SK-N-SH (cell line): ENCODE results near the gene NTN1. TPM values are rescaled to one million over a fixed set of nuclear protein-coding genes. Genes with fewer than 3 reads are reported as not detected.

Experiments
- CTCF ChIA-PET: fragments of 300-600, 350-600 bp; formaldehyde crosslinking; extraction: SDS; loops from one replicate; lab custom pipeline; 2021; lab: Yijun Ruan, JAX
- POLR2A ChIA-PET: fragments of 350-600 bp; sonication (Branson Sonifier 250); formaldehyde crosslinking; extraction: SDS; loops from one replicate; lab custom pipeline; 2020; ENCODE audit warnings: antibody characterized with exemption, inconsistent platforms; lab: Yijun Ruan, JAX
- DNase-seq: peaks from one replicate; pipeline ENCODE4 v3.0.0; 2012
- H2AFZ ChIP-seq: fragments of 200-600 bp; sonication (generic); 2 replicates; pipeline ENCODE4 v1.8.1; 2016; ENCODE audit warnings: antibody characterized with exemption, mild to moderate bottlenecking, low read depth
- H3F3A ChIP-seq: fragments of 200-600 bp; sonication (generic); replicated peaks from 2 replicates; pipeline ENCODE3; 2016; ENCODE audit warnings: antibody characterized with exemption, mild to moderate bottlenecking; ENCODE audit not compliant: insufficient read depth
- H3K27ac ChIP-seq, 2 experiments: fragments of 200-500 bp in 1 of 2; fragments of 200-600 bp in 1 of 2; sonication (Bioruptor generic) in 1 of 2; sonication (generic), shearing (Covaris generic) in 1 of 2; 2 replicates each; pipeline versions ENCODE4 v1.5.1 to v1.6.1; 2014 to 2016; ENCODE audit warnings: low read depth in 2 of 2, inconsistent platforms in 1 of 2, low read length in 1 of 2, mild to moderate bottlenecking in 1 of 2, mixed read lengths in 1 of 2
- H3K27me3 ChIP-seq: fragments of 200-600 bp; sonication (generic), shearing (Covaris generic); 2 replicates; pipeline ENCODE4 v1.6.1; 2016; ENCODE audit warnings: mixed run types; ENCODE audit not compliant: insufficient read depth
- H3K36me3 ChIP-seq, 2 experiments: fragments of 200-500 bp in 1 of 2; fragments of 200-600 bp in 1 of 2; sonication (Bioruptor generic) in 1 of 2; sonication (generic) in 1 of 2; replicated peaks in 1 of 2; 2 replicates each; pipeline versions ENCODE3 to v1.5.1; 2014 to 2016; ENCODE audit warnings: low read length in 1 of 2, mild to moderate bottlenecking in 1 of 2; ENCODE audit not compliant: insufficient read depth in 2 of 2, control insufficient read depth in 1 of 2
- H3K4me1 ChIP-seq, 2 experiments: fragments of 200-500 bp in 1 of 2; fragments of 200-600 bp in 1 of 2; sonication (Bioruptor generic) in 1 of 2; sonication (generic), shearing (Covaris generic) in 1 of 2; 2 replicates each; pipeline versions ENCODE4 v1.5.1 to v1.6.1; 2014 to 2016; ENCODE audit warnings: low read depth in 1 of 2, low read length in 1 of 2, mixed run types in 1 of 2; ENCODE audit not compliant: insufficient read depth in 2 of 2, control insufficient read depth in 1 of 2
- H3K4me2 ChIP-seq: fragments of 200-600 bp; sonication (generic), shearing (Covaris generic); 2 replicates; pipeline ENCODE4 v1.6.1; 2017; ENCODE audit warnings: mixed run types
- H3K4me3 ChIP-seq, 2 experiments: fragments of 200-500 bp in 1 of 2; fragments of 200-600 bp in 1 of 2; sonication (Bioruptor generic) in 1 of 2; sonication (generic), shearing (Covaris generic) in 1 of 2; 2 replicates each; pipeline versions ENCODE4 v1.5.1 to v1.8.1; 2014 to 2016; ENCODE audit warnings: low read depth in 2 of 2, inconsistent platforms in 1 of 2, low read length in 1 of 2, mild to moderate bottlenecking in 1 of 2, mixed read lengths in 1 of 2, moderate library complexity in 1 of 2
- H3K79me2 ChIP-seq: fragments of 200-600 bp; sonication (generic); 2 replicates; pipeline ENCODE4 v1.8.1; 2017; ENCODE audit warnings: mild to moderate bottlenecking; ENCODE audit not compliant: insufficient read depth
- H3K9ac ChIP-seq: fragments of 200-600 bp; sonication (generic); 2 replicates; pipeline ENCODE4 v1.6.1; 2017; ENCODE audit warnings: mixed run types
- H3K9me2 ChIP-seq: fragments of 200-600 bp; sonication (generic); 2 replicates; pipeline ENCODE4 v1.6.1; 2017; ENCODE audit warnings: mixed run types
- H3K9me3 ChIP-seq: fragments of 200-600 bp; sonication (generic); 2 replicates; pipeline ENCODE4 v1.6.1; 2017; ENCODE audit warnings: mixed run types, mild to moderate bottlenecking, moderate library complexity
- H4K20me1 ChIP-seq: fragments of 200-600 bp; sonication (generic); 2 replicates; pipeline ENCODE4 v1.6.1; 2017; ENCODE audit warnings: mild to moderate bottlenecking, mixed run types; ENCODE audit not compliant: insufficient read depth
- ELF1 ChIP-seq: IDR thresholded peaks from 2 replicates; pipeline ENCODE4 v1.4.0; 2012
- EZH2phosphoT487 ChIP-seq: fragments of 200-600 bp; sonication (generic); IDR thresholded peaks from 2 replicates; pipeline ENCODE4 v1.6.1; 2017; ENCODE audit warnings: low read depth, mixed run types, mild to moderate bottlenecking, antibody characterized with exemption, moderate library complexity, borderline replicate concordance
- JUND ChIP-seq: IDR thresholded peaks from 2 replicates; pipeline ENCODE4 v1.4.0; 2012
- NFIC ChIP-seq: IDR thresholded peaks from 2 replicates; pipeline ENCODE4 v1.4.0; 2012; ENCODE audit warnings: borderline replicate concordance
- POLR2AphosphoS5 ChIP-seq: IDR thresholded peaks from 2 replicates; pipeline ENCODE4 v1.6.1; 2012; ENCODE audit warnings: low read depth, low read length
- RAD21 ChIP-seq: IDR thresholded peaks from 2 replicates; pipeline ENCODE4 v1.6.1; 2012; ENCODE audit warnings: mild to moderate bottlenecking, low read length
- SMC3 ChIP-seq: IDR thresholded peaks from 2 replicates; pipeline ENCODE4 v1.6.1; 2012; ENCODE audit warnings: low read depth, low read length, improper control_type of control experiment
- TAF1 ChIP-seq: IDR thresholded peaks from 2 replicates; pipeline ENCODE4 v1.6.1; 2012; ENCODE audit warnings: low read depth, mild to moderate bottlenecking, low read length, moderate library complexity, borderline replicate concordance
- TCF12 ChIP-seq: IDR thresholded peaks from 2 replicates; pipeline ENCODE4 v1.4.0; 2012
- WGBS: methylation state at CpG from one replicate; pipeline ENCODE4 v1.1.6; 2017; ENCODE audit warnings: low lambda C conversion rate; 5-methylcytosine and 5-hydroxymethylcytosine counted together
- polyA plus RNA-seq, 3 experiments: library from polyadenylated mRNA; depleted of rRNA; stranded (reverse); fragments of >200 nt; gene quantifications; 2 replicates each; pipeline ENCODE4 v1.2.3, GENCODE V29; 2012
- TF ChIP-seq, protein P1 (sequence below): IDR thresholded peaks from 2 replicates; pipeline ENCODE4; 2012
- TF ChIP-seq, protein P2 (sequence below): fragments of 150-350 bp; IDR thresholded peaks from 2 replicates; pipeline ENCODE4 v1.6.1; 2016; ENCODE audit warnings: mild to moderate bottlenecking, low read depth, low read length
- TF ChIP-seq, protein P3 (sequence below): IDR thresholded peaks from 2 replicates; pipeline ENCODE4 v1.4.0; 2012; ENCODE audit warnings: low read depth, borderline replicate concordance

Gene NTN1
- polyA plus RNA-seq, 1 of the 3 experiments (the other 2 are of a cell fraction): 0.05 TPM

DNA sequence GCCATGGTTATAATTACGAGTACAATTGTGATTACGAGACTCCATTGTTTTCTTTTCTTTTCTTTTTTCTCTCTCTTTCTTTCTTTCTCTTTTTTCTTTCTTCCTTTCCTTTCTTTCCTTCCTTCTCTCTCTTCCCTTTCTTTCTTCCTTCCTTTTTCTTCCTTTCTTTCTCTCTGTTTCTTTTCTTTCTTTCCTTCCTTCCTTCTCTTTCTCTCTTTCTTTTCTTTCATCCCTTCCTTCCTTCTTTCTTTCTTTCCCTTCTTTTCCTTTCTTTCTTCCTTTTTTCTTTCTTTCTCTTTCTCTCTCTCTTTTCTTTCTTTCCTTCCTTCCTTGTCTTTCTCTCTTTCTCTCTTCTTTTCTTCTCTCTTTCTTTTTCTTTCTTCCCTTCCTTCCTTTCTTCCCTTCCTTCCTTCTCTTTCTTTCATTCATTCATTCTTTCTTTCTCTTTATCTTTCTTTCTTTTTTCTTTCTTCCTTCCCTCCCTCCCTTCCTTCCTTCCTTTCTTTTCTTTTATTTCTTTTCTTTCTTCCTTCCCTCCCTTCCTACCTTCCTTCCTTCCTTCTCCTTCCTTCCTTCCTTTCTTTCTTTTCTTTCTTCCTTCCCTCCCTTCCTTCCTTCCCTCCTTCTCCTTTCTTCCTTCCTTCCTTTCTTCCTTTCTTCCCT lies 14.1 kb upstream of the NTN1 start:
- no peaks in the 10 kb centered on the region for H3K36me3 ChIP-seq
- no peaks in the 10 kb centered on the region for H3K79me2 ChIP-seq
- H3K9ac ChIP-seq: no peak overlapping the region
- peaks cover 40% of the 10 kb centered on the region for H3K27me3 ChIP-seq
- no peaks in the 10 kb centered on the region for H3K4me1 ChIP-seq
- no peaks in the 10 kb centered on the region for H3K9me2 ChIP-seq
- H3K9me3 ChIP-seq: no peaks in the 10 kb centered on the region
- ChIA-PET CTCF (interaction anchor here (0.7 kb wide), 1 partner anchor 9 kb away, joined by 3 read pairs; no protein-coding TSS in a partner anchor), POLR2A (no interaction called here)
- 66% methylated on average over 2 of the region's 2 CpGs for WGBS
- H3F3A ChIP-seq: no peaks in the 10 kb centered on the region
- H3K4me3 ChIP-seq: no peak overlapping the region
- H2AFZ ChIP-seq: no peak overlapping the region
- H4K20me1 ChIP-seq: no peaks in the 10 kb centered on the region
- no peak for DNase-seq
- H3K27ac ChIP-seq: no peak overlapping the region
- H3K4me2 ChIP-seq: no peak overlapping the region
- TF ChIP-seq, protein P1, sequence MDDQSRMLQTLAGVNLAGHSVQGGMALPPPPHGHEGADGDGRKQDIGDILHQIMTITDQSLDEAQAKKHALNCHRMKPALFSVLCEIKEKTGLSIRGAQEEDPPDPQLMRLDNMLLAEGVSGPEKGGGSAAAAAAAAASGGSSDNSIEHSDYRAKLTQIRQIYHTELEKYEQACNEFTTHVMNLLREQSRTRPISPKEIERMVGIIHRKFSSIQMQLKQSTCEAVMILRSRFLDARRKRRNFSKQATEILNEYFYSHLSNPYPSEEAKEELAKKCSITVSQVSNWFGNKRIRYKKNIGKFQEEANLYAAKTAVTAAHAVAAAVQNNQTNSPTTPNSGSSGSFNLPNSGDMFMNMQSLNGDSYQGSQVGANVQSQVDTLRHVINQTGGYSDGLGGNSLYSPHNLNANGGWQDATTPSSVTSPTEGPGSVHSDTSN: no peak
- TF ChIP-seq POLR2AphosphoS5 (no peak), NFIC (no peak), TCF12 (no peak), ELF1 (no peak)
- TF ChIP-seq, protein P2, sequence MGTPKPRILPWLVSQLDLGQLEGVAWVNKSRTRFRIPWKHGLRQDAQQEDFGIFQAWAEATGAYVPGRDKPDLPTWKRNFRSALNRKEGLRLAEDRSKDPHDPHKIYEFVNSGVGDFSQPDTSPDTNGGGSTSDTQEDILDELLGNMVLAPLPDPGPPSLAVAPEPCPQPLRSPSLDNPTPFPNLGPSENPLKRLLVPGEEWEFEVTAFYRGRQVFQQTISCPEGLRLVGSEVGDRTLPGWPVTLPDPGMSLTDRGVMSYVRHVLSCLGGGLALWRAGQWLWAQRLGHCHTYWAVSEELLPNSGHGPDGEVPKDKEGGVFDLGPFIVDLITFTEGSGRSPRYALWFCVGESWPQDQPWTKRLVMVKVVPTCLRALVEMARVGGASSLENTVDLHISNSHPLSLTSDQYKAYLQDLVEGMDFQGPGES: no peak

DNA sequence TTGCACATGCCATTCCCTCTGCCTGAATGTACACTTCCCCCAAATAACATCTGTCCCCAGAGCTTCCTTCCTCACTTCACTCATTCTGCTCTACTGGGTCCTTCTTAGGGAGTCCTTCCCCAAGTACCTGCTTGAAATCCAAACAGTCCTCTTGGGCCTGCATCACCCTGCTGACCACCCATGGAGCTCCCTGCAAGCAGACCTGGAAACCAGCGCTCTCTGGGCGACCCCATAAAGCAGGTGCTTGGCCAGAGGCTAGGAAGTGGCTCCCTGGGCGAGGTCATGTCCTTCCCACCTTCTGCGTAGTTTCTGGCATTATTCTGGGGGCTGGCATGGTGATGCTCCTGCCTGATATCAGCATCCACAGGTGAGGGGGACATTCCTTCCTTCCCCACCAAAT lies 12.2 kb upstream of the NTN1 start:
- no peak for DNase-seq
- Histone ChIP-seq H3K9ac (no peak overlapping the region), H2AFZ (no peak overlapping the region), H3K9me2 (no peaks in the 10 kb centered on the region), H3K4me1 (no peaks in the 10 kb centered on the region), H3K36me3 (no peaks in the 10 kb centered on the region), H3K27me3 (peaks cover 43% of the 10 kb centered on the region), H3K27ac (no peak overlapping the region), H4K20me1 (no peaks in the 10 kb centered on the region), H3K4me2 (no peak overlapping the region), H3K9me3 (no peaks in the 10 kb centered on the region), H3K4me3 (no peak overlapping the region), H3F3A (no peaks in the 10 kb centered on the region), H3K79me2 (no peaks in the 10 kb centered on the region)
- 4% methylated on average over 4 of the region's 4 CpGs for WGBS
- TF ChIP-seq, protein P3, sequence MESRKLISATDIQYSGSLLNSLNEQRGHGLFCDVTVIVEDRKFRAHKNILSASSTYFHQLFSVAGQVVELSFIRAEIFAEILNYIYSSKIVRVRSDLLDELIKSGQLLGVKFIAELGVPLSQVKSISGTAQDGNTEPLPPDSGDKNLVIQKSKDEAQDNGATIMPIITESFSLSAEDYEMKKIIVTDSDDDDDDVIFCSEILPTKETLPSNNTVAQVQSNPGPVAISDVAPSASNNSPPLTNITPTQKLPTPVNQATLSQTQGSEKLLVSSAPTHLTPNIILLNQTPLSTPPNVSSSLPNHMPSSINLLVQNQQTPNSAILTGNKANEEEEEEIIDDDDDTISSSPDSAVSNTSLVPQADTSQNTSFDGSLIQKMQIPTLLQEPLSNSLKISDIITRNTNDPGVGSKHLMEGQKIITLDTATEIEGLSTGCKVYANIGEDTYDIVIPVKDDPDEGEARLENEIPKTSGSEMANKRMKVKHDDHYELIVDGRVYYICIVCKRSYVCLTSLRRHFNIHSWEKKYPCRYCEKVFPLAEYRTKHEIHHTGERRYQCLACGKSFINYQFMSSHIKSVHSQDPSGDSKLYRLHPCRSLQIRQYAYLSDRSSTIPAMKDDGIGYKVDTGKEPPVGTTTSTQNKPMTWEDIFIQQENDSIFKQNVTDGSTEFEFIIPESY: no peak
- no peak for TF ChIP-seq SMC3
- TF ChIP-seq TAF1: no peak
- TF ChIP-seq RAD21: no peak
- TF ChIP-seq EZH2phosphoT487: no peak
- no peak for TF ChIP-seq JUND
- ChIA-PET CTCF (interaction anchor here (1.0 kb wide), 1 partner anchor 11 kb away, joined by 4 read pairs; no protein-coding TSS in a partner anchor), POLR2A (no interaction called here)
